Measurements from ENCODE around the gene GALNT9.

Gene GALNT9

GRCh38 chr12:132168311-132169031 is 160.9 kb downstream of the GALNT9 start:
- no peak for TF ChIP-seq TARDBP (IDR thresholded peaks at IDR 0.05)
- no peak for TF ChIP-seq NFRKB (IDR thresholded peaks at IDR 0.05)
- no peak for TF ChIP-seq L3MBTL2 (conservative IDR thresholded peaks at IDR 0.05)
- TF ChIP-seq FOXM1 (IDR thresholded peaks at IDR 0.05; ENCODE audit: borderline replicate concordance): no peak
- no peak for TF ChIP-seq ELF4 (IDR thresholded peaks at IDR 0.05)
- TF ChIP-seq ZNF384 (IDR thresholded peaks at IDR 0.05): no peak
- no peak for TF ChIP-seq FOXK2 (IDR thresholded peaks at IDR 0.05)
- no peak for TF ChIP-seq ARNT (IDR thresholded peaks at IDR 0.05)
- TF ChIP-seq SUZ12 (IDR thresholded peaks at IDR 0.05): no peak
- TF ChIP-seq BHLHE40 (IDR thresholded peaks at IDR 0.05; ENCODE audit: borderline replicate concordance): no peak
- DNase-seq (ENCODE audit: extremely low spot score): no peak
- POLR2A ChIA-PET: no interaction called here
- CTCF ChIA-PET: no interaction called here

GRCh38 chr12:132167611-132168310 is 161.6 kb downstream of the GALNT9 start:
- ChIA-PET CTCF (no interaction called here), POLR2A (no interaction called here)
- no peak for DNase-seq (ENCODE audit: extremely low spot score)
- no peak for TF ChIP-seq FOXK2 (IDR thresholded peaks at IDR 0.05)
- no peak for TF ChIP-seq TARDBP (IDR thresholded peaks at IDR 0.05)
- TF ChIP-seq PKNOX1 (IDR thresholded peaks at IDR 0.05): no peak
- TF ChIP-seq HDGF (IDR thresholded peaks at IDR 0.05; ENCODE audit: borderline replicate concordance): no peak
- no peak for TF ChIP-seq FOXM1 (IDR thresholded peaks at IDR 0.05; ENCODE audit: borderline replicate concordance)
- no peak for TF ChIP-seq ZNF384 (IDR thresholded peaks at IDR 0.05)
- TF ChIP-seq LEF1 (IDR thresholded peaks at IDR 0.05; ENCODE audit: borderline replicate concordance): no peak
- no peak for TF ChIP-seq L3MBTL2 (conservative IDR thresholded peaks at IDR 0.05)
- no peak for TF ChIP-seq BHLHE40 (IDR thresholded peaks at IDR 0.05; ENCODE audit: borderline replicate concordance)
- no peak for TF ChIP-seq ELF4 (IDR thresholded peaks at IDR 0.05)
- no peak for TF ChIP-seq ARNT (IDR thresholded peaks at IDR 0.05)
- TF ChIP-seq NFRKB (IDR thresholded peaks at IDR 0.05): no peak
- no peak for TF ChIP-seq FOXA1 (IDR thresholded peaks at IDR 0.05)
- TF ChIP-seq SUZ12 (IDR thresholded peaks at IDR 0.05): no peak
- no peak for TF ChIP-seq CTBP1 (IDR thresholded peaks at IDR 0.05; ENCODE audit: borderline replicate concordance)
- no peak for TF ChIP-seq SP1 (IDR thresholded peaks at IDR 0.05)

- no peak for TF ChIP-seq TARDBP (IDR thresholded peaks at IDR 0.05)
- no peak for TF ChIP-seq HDGF (IDR thresholded peaks at IDR 0.05; ENCODE audit: borderline replicate concordance)
- TF ChIP-seq SUZ12 (IDR thresholded peaks at IDR 0.05): no peak
- TF ChIP-seq ZNF384 (IDR thresholded peaks at IDR 0.05): no peak
- TF ChIP-seq PKNOX1 (IDR thresholded peaks at IDR 0.05): 0 out of 2 replicates have a peak, but pooled peaks have one; percentile 3
- TF ChIP-seq CTBP1 (IDR thresholded peaks at IDR 0.05; ENCODE audit: borderline replicate concordance): no peak
- no peak for TF ChIP-seq ARNT (IDR thresholded peaks at IDR 0.05)
- TF ChIP-seq L3MBTL2 (conservative IDR thresholded peaks at IDR 0.05): no peak
- ChIA-PET CTCF (no interaction called here), POLR2A (no interaction called here)
- no peak for DNase-seq (ENCODE audit: extremely low spot score)
These were observed 162.4 kb downstream of the GALNT9 start for GRCh38 chr12:132166801-132167591.

- POLR2A ChIA-PET: no interaction called here
- TF ChIP-seq TARDBP (IDR thresholded peaks at IDR 0.05) (no peak), PKNOX1 (IDR thresholded peaks at IDR 0.05) (peak; percentile 35; the same call in 1 of the 2 replicates)
- CTCF ChIA-PET: no interaction called here
- DNase-seq (ENCODE audit: extremely low spot score): no peak
These were observed 163.3 kb downstream of the GALNT9 start for GRCh38 chr12:132166093-132166492.

- DNase-seq (ENCODE audit: extremely low spot score): no peak
- TF ChIP-seq BHLHE40 (IDR thresholded peaks at IDR 0.05; ENCODE audit: borderline replicate concordance) (no peak), FOXM1 (IDR thresholded peaks at IDR 0.05; ENCODE audit: borderline replicate concordance) (no peak), SP1 (IDR thresholded peaks at IDR 0.05) (no peak), SUZ12 (IDR thresholded peaks at IDR 0.05) (no peak), HDGF (IDR thresholded peaks at IDR 0.05; ENCODE audit: borderline replicate concordance) (no peak), ELF4 (IDR thresholded peaks at IDR 0.05) (no peak), CTBP1 (IDR thresholded peaks at IDR 0.05; ENCODE audit: borderline replicate concordance) (no peak)
- ChIA-PET CTCF (no interaction called here), POLR2A (no interaction called here)
These were observed 163.8 kb downstream of the GALNT9 start for GRCh38 chr12:132165584-132165983.

GRCh38 chr12:132164426-132164825 is 165.0 kb downstream of the GALNT9 start:
- TF ChIP-seq PKNOX1 (IDR thresholded peaks at IDR 0.05) (peak; percentile 82), FOXM1 (IDR thresholded peaks at IDR 0.05; ENCODE audit: borderline replicate concordance) (no peak)
- ChIA-PET CTCF (no interaction called here), POLR2A (no interaction called here)
- no peak for DNase-seq (ENCODE audit: extremely low spot score)

Measured in HEK293T (cell line).